Measurements from ENCODE around the gene RSRC1.
"Not testable (repeated sequence)": the region's sequence is repeated elsewhere in the genome, so short reads cannot be mapped to it uniquely, and the experiment has no call there.

Gene RSRC1

DNA sequence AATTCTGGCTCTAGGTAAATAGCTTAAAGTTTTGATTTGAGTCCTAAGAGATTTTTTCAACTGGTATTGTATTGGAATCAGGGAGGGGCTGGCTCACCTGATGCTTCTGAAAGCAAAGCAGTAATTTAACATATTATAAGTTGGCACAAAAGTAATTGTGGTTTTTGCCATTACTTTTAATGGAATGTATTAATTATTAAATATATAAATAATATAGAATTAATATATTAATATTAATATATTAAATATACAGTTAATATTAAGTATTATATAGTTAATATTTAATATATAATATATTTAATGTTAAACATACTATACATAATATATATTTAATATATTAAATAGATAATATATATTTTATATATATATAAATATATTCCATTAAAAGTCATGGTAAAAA is 10.4 kb downstream of the RSRC1 start:
- Histone ChIP-seq H3K27ac (ENCODE audit: low read depth, low read length) (no peak overlapping the region), H3K9ac (ENCODE audit: low read length) (no peak overlapping the region), H3K4me3 (ENCODE audit: insufficient read depth, low read length, poor library complexity, severe bottlenecking) (no peak overlapping the region), H2AFZ (ENCODE audit: low read depth, low read length, severe bottlenecking) (no peak overlapping the region), H4K20me1 (ENCODE audit: low read depth, low read length) (peaks cover 26% of the 10 kb centered on the region), H3K36me3 (ENCODE audit: low read length) (peaks cover 28% of the 10 kb centered on the region; the same call in 1 of the 2 replicates), H3K9me2 (replicated peaks; ENCODE audit: insufficient read depth, low read length) (no peaks in the 10 kb centered on the region), H3F3A (ENCODE audit: insufficient read depth) (no peaks in the 10 kb centered on the region), H3K9me3 (ENCODE audit: insufficient read depth, low read length) (no peaks in the 10 kb centered on the region), H3K79me2 (ENCODE audit: insufficient read depth, low read length) (peaks cover 71% of the 10 kb centered on the region), H3K27me3 (ENCODE audit: low read length) (no peaks in the 10 kb centered on the region), H3K4me2 (ENCODE audit: low read depth, low read length, poor library complexity, severe bottlenecking) (no peak overlapping the region)
- no peak for TF ChIP-seq EZH2phosphoT487 (conservative IDR thresholded peaks at IDR 0.05; ENCODE audit: low read length)
- TF ChIP-seq, protein P1, sequence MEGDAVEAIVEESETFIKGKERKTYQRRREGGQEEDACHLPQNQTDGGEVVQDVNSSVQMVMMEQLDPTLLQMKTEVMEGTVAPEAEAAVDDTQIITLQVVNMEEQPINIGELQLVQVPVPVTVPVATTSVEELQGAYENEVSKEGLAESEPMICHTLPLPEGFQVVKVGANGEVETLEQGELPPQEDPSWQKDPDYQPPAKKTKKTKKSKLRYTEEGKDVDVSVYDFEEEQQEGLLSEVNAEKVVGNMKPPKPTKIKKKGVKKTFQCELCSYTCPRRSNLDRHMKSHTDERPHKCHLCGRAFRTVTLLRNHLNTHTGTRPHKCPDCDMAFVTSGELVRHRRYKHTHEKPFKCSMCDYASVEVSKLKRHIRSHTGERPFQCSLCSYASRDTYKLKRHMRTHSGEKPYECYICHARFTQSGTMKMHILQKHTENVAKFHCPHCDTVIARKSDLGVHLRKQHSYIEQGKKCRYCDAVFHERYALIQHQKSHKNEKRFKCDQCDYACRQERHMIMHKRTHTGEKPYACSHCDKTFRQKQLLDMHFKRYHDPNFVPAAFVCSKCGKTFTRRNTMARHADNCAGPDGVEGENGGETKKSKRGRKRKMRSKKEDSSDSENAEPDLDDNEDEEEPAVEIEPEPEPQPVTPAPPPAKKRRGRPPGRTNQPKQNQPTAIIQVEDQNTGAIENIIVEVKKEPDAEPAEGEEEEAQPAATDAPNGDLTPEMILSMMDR (IDR thresholded peaks at IDR 0.05; ENCODE audit: insufficient read depth, low read length, poor library complexity, severe bottlenecking): no peak

DNA sequence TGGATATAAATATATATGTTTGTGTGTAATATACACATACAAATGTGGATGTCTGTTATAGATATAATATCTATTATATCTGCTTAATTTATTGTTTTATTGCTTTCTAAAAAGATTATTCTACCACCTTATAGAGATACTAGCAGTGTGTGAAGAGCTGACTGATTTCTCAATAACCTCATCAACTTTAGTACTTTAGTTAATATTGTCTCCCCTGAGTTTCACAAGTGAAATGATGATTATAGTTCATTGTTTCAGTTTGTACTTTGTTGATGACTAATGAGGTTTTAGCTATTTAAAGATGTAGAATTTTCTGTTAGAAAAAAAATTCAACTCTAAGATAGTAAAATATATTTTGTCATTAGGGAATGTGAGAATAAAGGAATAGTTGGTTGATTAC is 11.4 kb downstream of the RSRC1 start:
- Histone ChIP-seq H3K79me2 (ENCODE audit: insufficient read depth, low read length) (peaks cover 71% of the 10 kb centered on the region), H3K9me3 (ENCODE audit: insufficient read depth, low read length) (no peaks in the 10 kb centered on the region), H3K36me3 (ENCODE audit: low read length) (peaks cover 37% of the 10 kb centered on the region; the same call in 1 of the 2 replicates), H2AFZ (ENCODE audit: low read depth, low read length, severe bottlenecking) (no peak overlapping the region), H3K27ac (ENCODE audit: low read depth, low read length) (no peak overlapping the region), H3K9me2 (replicated peaks; ENCODE audit: insufficient read depth, low read length) (no peaks in the 10 kb centered on the region), H3K4me2 (ENCODE audit: low read depth, low read length, poor library complexity, severe bottlenecking) (no peak overlapping the region), H3K27me3 (ENCODE audit: low read length) (no peaks in the 10 kb centered on the region), H4K20me1 (ENCODE audit: low read depth, low read length) (peaks cover 19% of the 10 kb centered on the region), H3K4me3 (ENCODE audit: insufficient read depth, low read length, poor library complexity, severe bottlenecking) (no peak overlapping the region), H3F3A (ENCODE audit: insufficient read depth) (no peaks in the 10 kb centered on the region), H3K9ac (ENCODE audit: low read length) (no peak overlapping the region)
- TF ChIP-seq EZH2phosphoT487 (conservative IDR thresholded peaks at IDR 0.05; ENCODE audit: low read length): no peak
- TF ChIP-seq, protein P1 (IDR thresholded peaks at IDR 0.05; ENCODE audit: insufficient read depth, low read length, poor library complexity, severe bottlenecking): no peak

DNA sequence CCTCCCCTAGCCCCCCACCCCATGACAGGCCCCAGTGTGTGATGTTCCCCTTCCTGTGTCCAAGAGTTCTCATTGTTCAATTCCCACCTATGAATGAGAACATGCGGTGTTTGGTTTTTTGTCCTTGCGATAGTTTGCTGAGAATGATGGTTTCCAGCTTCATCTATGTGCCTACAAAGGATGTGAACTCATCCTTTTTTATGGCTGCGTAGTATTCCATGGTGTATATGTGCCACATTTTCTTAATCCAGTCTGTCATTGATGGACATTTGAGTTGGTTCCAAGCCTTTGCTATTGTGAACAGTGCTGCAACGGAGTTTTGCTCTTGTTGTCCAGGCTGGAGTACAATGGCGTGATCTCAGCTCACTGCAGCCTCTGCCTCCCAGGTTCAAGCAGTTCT is 12.8 kb downstream of the RSRC1 start:
- H3K4me2 ChIP-seq (ENCODE audit: low read depth, low read length, poor library complexity, severe bottlenecking); H3K4me3 ChIP-seq (ENCODE audit: insufficient read depth, low read length, poor library complexity, severe bottlenecking); H3K9me3 ChIP-seq (ENCODE audit: insufficient read depth, low read length); H3F3A ChIP-seq (ENCODE audit: insufficient read depth); H4K20me1 ChIP-seq (ENCODE audit: low read depth, low read length); H3K9me2 ChIP-seq (replicated peaks; ENCODE audit: insufficient read depth, low read length); H3K9ac ChIP-seq (ENCODE audit: low read length); H3K27ac ChIP-seq (ENCODE audit: low read depth, low read length); H3K27me3 ChIP-seq (ENCODE audit: low read length); H2AFZ ChIP-seq (ENCODE audit: low read depth, low read length, severe bottlenecking): not testable (repeated sequence)
- peaks cover 46% of the 10 kb centered on the region; the same call in 1 of the 2 replicates for H3K36me3 ChIP-seq (ENCODE audit: low read length)
- peaks cover 70% of the 10 kb centered on the region for H3K79me2 ChIP-seq (ENCODE audit: insufficient read depth, low read length)

DNA sequence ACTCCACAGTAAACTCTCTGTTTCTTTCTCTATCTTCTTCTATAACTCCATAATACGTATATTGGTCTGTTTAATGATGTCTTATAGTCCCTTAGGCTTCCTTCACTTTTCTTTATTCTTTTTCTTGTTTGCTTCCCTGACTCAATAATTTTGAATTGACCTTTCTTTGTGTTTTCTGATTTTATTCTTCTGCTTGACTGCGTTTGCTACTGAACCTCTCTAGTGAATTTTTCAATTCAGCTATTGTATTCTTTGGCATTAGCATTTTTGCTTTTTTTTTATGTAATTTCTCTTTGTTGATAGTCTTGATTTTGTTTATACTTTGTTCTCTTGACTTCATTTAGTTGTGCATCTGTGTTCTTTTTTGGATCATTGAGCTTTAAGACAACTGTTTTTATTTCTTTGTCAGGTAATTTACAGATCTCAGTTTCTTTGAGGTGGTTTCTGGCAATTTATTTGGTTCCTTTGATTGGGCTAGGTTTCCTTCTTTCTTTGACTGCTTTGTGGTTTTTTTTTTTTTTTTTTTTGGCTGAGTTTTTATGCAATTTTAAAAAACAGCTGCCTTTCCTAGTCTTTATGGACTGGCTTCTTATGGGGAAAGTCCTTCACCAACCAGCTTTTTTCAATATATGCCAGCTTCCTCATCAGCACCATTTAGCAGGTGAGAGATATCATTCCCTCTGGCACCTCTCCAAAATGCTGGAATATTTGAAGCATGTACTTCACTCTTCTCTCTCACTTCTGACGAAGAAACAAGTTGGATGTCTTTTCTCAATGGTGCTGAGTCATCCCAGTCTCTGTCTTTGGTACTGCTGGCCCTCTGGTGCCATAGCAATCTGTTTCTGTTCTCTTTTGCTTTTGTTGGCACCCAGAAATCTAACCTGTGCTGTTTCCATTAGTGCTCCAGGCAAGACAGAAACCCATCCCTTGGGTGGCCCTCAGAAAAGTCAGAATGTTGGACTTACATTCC is 17.6 kb downstream of the RSRC1 start:
- TF ChIP-seq EZH2phosphoT487 (conservative IDR thresholded peaks at IDR 0.05; ENCODE audit: low read length): no peak
- TF ChIP-seq, protein P1 (IDR thresholded peaks at IDR 0.05; ENCODE audit: insufficient read depth, low read length, poor library complexity, severe bottlenecking): no peak

More for the DNA sequence above, 17.6 kb downstream of the RSRC1 start:
- no peaks in the 10 kb centered on the region for H3K9me2 ChIP-seq (replicated peaks; ENCODE audit: insufficient read depth, low read length)
- H3K36me3 ChIP-seq (ENCODE audit: low read length): peaks cover 67% of the 10 kb centered on the region
- no peaks in the 10 kb centered on the region for H3K9me3 ChIP-seq (ENCODE audit: insufficient read depth, low read length)
- no peaks in the 10 kb centered on the region for H3F3A ChIP-seq (ENCODE audit: insufficient read depth)
- H4K20me1 ChIP-seq (ENCODE audit: low read depth, low read length): peaks cover 8% of the 10 kb centered on the region; the same call in 1 of the 2 replicates
- H3K4me2 ChIP-seq (ENCODE audit: low read depth, low read length, poor library complexity, severe bottlenecking): no peak overlapping the region
- no peak overlapping the region for H3K27ac ChIP-seq (ENCODE audit: low read depth, low read length)
- no peak overlapping the region for H3K4me3 ChIP-seq (ENCODE audit: insufficient read depth, low read length, poor library complexity, severe bottlenecking)
- H2AFZ ChIP-seq (ENCODE audit: low read depth, low read length, severe bottlenecking): no peak overlapping the region
- no peaks in the 10 kb centered on the region for H3K27me3 ChIP-seq (ENCODE audit: low read length)
- no peak overlapping the region for H3K9ac ChIP-seq (ENCODE audit: low read length)
- H3K79me2 ChIP-seq (ENCODE audit: insufficient read depth, low read length): peaks cover 56% of the 10 kb centered on the region

Data from SU-DHL-6 (cell line).